Measurements from ENCODE around the gene SLC25A38. TPM values are rescaled to one million over a fixed set of nuclear protein-coding genes. Genes with fewer than 3 reads are reported as not detected.

Gene SLC25A38
- polyA plus RNA-seq, 1 donor (not counting 4 experiments of a cell fraction or from before 2014, with no cell fraction given), result 40.2 TPM

GRCh38 chr3:39427506-39427905, 44.3 kb downstream of the SLC25A38 start:
- Histone ChIP-seq H3K79me2 (ENCODE audit: control insufficient read depth, insufficient read depth, low read length) (no peaks in the 10 kb centered on the region), H3K4me1 (ENCODE audit: control insufficient read depth, extremely low read depth, insufficient read depth, low read length) (no peaks in the 10 kb centered on the region), H2AFZ (ENCODE audit: control insufficient read depth, low read length) (no peak overlapping the region), H3K9ac (ENCODE audit: control insufficient read depth, extremely low read depth, insufficient read depth, low read length) (no peak overlapping the region), H3K36me3 (ENCODE audit: control insufficient read depth in 2 of 2, extremely low read depth in 1 of 2, insufficient read depth in 2 of 2, low read length in 2 of 2) (no peaks in the 10 kb centered on the region), H3K27ac (ENCODE audit: control insufficient read depth, insufficient read depth, low read length) (no peak overlapping the region), H4K20me1 (ENCODE audit: control insufficient read depth, extremely low read depth, insufficient read depth, low read length) (no peaks in the 10 kb centered on the region), H3K4me3 (ENCODE audit: control insufficient read depth in 2 of 3, extremely low read depth in 1 of 3, insufficient read depth in 2 of 3, low read depth in 1 of 3, low read length in 3 of 3) (no peak overlapping the region), H3K9me1 (ENCODE audit: control insufficient read depth, extremely low read depth, insufficient read depth, low read length) (no peaks in the 10 kb centered on the region), H3K9me3 (ENCODE audit: control insufficient read depth, low read depth, low read length) (no peaks in the 10 kb centered on the region), H3K4me2 (ENCODE audit: control insufficient read depth, extremely low read depth, insufficient read depth, low read depth, low read length) (no peak overlapping the region), H3K27me3 (ENCODE audit: control insufficient read depth, extremely low read depth, insufficient read depth, low read length) (no peaks in the 10 kb centered on the region)
- TF ChIP-seq CTCF (optimal IDR thresholded peaks at IDR 0.05 in 1 of 3, IDR thresholded peaks at IDR 0.05 in 1 of 3, conservative IDR thresholded peaks at IDR 0.05 in 1 of 3; ENCODE audit: extremely low read depth in 1 of 3, insufficient read depth in 2 of 3, low read length in 3 of 3) (no peak), EZH2 (IDR thresholded peaks at IDR 0.05; ENCODE audit: low read length) (no peak)
- FAIRE-seq (no peak), DNase-seq (ENCODE audit: low read depth, low spot score) (no peak)
- dilution Hi-C loops (cut with MboI; ENCODE audit: extremely low pct_ligation_motif_present, low sequenced_read_pairs), result no loop called here

GRCh38 chr3:39428745-39429201, 45.6 kb downstream of the SLC25A38 start:
- no peak for FAIRE-seq
- Histone ChIP-seq H3K79me2 (ENCODE audit: control insufficient read depth, insufficient read depth, low read length) (no peaks in the 10 kb centered on the region), H3K27ac (ENCODE audit: control insufficient read depth, insufficient read depth, low read length) (no peak overlapping the region), H3K27me3 (ENCODE audit: control insufficient read depth, extremely low read depth, insufficient read depth, low read length) (no peaks in the 10 kb centered on the region), H3K36me3 (ENCODE audit: control insufficient read depth in 2 of 2, extremely low read depth in 1 of 2, insufficient read depth in 2 of 2, low read length in 2 of 2) (no peaks in the 10 kb centered on the region), H3K4me1 (ENCODE audit: control insufficient read depth, extremely low read depth, insufficient read depth, low read length) (peaks cover 5% of the 10 kb centered on the region), H2AFZ (ENCODE audit: control insufficient read depth, low read length) (no peak overlapping the region), H3K9me1 (ENCODE audit: control insufficient read depth, extremely low read depth, insufficient read depth, low read length) (no peaks in the 10 kb centered on the region), H3K9me3 (ENCODE audit: control insufficient read depth, low read depth, low read length) (no peaks in the 10 kb centered on the region), H3K4me2 (ENCODE audit: control insufficient read depth, extremely low read depth, insufficient read depth, low read depth, low read length) (no peak overlapping the region), H3K9ac (ENCODE audit: control insufficient read depth, extremely low read depth, insufficient read depth, low read length) (no peak overlapping the region), H3K4me3 (ENCODE audit: control insufficient read depth in 2 of 3, extremely low read depth in 1 of 3, insufficient read depth in 2 of 3, low read depth in 1 of 3, low read length in 3 of 3) (no peak overlapping the region), H4K20me1 (ENCODE audit: control insufficient read depth, extremely low read depth, insufficient read depth, low read length) (no peaks in the 10 kb centered on the region)
- dilution Hi-C loops (cut with MboI; ENCODE audit: extremely low pct_ligation_motif_present, low sequenced_read_pairs), result no loop called here
- TF ChIP-seq CTCF (optimal IDR thresholded peaks at IDR 0.05 in 1 of 3, IDR thresholded peaks at IDR 0.05 in 1 of 3, conservative IDR thresholded peaks at IDR 0.05 in 1 of 3; ENCODE audit: extremely low read depth in 1 of 3, insufficient read depth in 2 of 3, low read length in 3 of 3), result no peak
- no peak for TF ChIP-seq EZH2 (IDR thresholded peaks at IDR 0.05; ENCODE audit: low read length)
- DNase-seq (ENCODE audit: low read depth, low spot score), result no peak
